ENCODE measurements around the gene NPW.

DNA sequence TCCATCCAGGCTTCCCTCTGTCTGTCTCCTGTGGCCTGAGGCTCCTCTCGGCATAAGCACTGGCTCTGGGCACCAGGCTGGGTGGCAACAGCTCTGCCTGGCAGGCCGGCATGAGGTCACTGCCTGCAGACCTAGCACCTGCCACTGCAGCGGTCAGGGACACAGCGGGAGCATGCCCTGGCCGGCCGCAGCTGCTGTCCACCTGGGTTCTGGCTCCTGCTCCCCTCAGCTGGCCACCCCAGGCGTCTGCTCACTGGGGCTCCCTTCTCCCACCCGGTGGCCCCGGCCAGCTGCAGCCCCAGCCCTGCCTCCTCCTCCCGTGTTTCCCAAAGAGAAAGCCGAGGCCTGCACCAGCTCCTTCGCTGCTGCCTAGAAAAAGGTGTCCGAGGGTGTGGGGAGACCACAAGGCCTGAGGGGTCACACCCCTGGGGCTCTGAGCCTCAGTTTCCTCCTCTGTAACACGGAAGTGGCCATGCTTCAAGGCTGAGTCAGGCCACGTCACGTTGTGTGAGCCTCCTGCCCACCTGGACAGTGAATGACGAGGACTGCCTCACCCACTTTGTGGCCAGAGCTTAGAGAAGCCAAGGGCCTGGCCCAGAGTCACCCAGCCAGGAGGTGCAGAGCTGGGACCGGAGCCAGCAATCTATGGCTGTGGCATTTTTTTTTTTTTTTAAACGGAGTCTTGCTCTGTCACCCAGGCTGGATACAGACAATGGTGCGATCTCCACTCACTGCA, 21.4 kb downstream of the NPW start:
- TF ChIP-seq CEBPB (IDR thresholded peaks at IDR 0.05; ENCODE audit: low read depth, low read length) (no peak), SP1 (IDR thresholded peaks at IDR 0.05; ENCODE audit: low read depth, low read length) (no peak)
